NCI-H2196 treated with DMSO at 0.1 percent for 48 hours (cell line): Measurements from ENCODE around the gene CHST11.

ENCODE experiments used
- DNase-seq: peaks from one replicate; lab custom pipeline; 2025; ENCODE audit not compliant: unreplicated experiment; lab: John Stamatoyannopoulos, UW

CHST11 gene

DNA sequence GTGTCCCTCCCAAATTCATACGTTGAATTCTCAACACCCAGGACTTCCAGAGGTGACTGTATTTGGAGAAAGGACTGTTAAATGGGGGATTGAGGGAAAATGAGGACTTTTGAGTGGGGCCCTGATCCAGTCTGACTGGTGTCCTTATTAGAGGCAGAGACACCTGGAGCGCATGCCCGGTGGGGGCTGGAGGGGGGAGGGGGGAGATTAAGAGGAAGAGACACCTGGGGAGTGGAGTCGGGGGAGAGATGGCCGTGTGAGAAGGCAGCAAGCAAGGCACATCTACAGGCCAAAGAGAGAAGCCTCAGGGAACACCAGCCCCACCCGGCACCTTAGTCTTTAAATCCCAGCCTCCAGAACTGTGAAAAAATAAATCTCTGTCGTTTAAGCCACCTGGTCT lies 291.6 kb downstream of the CHST11 start:
- no peak for DNase-seq

DNA sequence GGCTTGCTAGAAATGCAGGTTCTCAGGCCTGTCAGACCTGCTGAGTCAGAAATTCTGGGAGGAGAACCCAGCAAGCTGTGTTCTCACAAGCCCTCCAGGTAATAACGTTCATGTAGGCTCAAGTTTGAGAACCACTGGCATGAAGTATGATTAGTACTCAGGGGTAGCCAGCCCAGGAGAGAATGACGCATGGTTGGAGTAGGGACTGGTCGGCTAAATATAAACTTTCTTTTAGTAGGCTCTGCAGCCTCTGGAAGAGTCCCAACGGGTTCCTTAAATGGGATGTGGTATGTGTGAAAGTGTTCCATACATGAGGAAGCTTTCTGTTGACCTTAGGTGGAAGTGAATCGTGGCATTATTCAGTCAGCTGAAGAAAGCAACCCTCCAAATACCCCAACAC lies 292.0 kb downstream of the CHST11 start:
- no peak for DNase-seq

- no peak for DNase-seq
Observed at GRCh38 chr12:104749545-104749944, 292.8 kb downstream of the CHST11 start.

- no peak for DNase-seq
Observed at GRCh38 chr12:104750061-104750460, 293.3 kb downstream of the CHST11 start.

- DNase-seq: no peak
Observed at GRCh38 chr12:104751120-104751519, 294.4 kb downstream of the CHST11 start.

GRCh38 chr12:104751594-104751993 lies 294.8 kb downstream of the CHST11 start:
- DNase-seq: no peak

GRCh38 chr12:104752016-104752415 lies 295.3 kb downstream of the CHST11 start:
- no peak for DNase-seq

DNA sequence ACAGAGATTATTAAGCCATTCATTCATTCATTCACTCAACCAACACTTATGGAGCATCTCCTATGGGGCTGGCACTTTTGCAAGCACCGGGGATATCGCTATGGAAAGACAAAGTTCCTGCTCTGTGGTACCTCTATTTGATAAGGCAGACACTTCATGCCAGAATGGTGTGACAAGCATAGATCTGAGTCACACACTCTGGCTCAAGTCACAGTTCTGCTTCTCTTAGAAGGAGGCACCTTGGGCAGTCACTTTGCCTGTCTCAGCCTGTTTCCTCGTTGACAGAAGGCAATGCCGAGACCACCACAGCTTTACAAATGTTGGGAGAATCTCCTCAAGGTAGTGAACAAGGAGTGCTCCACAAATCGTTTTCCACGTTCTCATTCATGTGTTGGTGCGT lies 296.1 kb downstream of the CHST11 start:
- DNase-seq: no peak

GRCh38 chr12:104756901-104757300 lies 300.2 kb downstream of the CHST11 start:
- no peak for DNase-seq

DNA sequence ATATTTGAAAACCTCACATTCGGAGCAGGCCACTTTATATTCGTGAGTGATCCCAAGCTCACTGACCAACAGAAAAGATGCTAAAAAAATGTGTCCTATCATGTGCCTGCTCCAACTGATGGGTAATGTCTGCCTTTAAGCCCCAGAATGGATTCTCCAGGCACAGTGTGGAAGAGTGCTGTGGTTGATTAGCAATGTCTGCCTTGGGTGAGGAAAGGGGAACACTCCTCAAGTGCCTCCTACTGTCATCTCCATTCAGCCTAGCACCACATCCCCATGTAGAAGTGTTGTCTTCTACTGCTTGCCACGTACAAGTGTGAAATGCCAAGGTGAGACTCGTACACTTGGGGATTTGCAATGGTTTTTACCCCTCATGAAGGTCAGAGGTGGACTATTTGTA lies 302.0 kb downstream of the CHST11 start:
- DNase-seq: no peak

- DNase-seq: no peak
Observed at GRCh38 chr12:104761091-104761490, 304.3 kb downstream of the CHST11 start.

DNA sequence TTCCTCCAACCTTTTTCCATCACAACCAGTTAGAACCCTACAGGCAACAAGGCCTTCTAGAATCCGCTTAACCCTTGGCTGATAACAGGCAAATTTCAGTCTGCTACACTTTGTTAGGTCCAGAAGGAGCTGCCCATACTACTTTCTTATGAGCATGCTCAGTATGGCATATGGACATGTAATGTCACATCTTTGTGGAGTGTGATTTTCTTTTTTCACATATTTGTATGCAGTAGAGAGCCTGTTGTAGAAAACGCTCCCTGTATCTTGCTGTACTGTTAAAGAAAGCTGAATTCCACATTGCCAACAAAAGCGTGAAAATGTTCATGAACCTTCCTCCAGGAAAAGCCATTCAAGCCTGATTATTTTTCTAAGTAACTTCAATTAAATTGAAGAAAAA lies 304.9 kb downstream of the CHST11 start:
- no peak for DNase-seq

GRCh38 chr12:104763168-104763805 lies 306.5 kb downstream of the CHST11 start:
- no peak for DNase-seq

DNA sequence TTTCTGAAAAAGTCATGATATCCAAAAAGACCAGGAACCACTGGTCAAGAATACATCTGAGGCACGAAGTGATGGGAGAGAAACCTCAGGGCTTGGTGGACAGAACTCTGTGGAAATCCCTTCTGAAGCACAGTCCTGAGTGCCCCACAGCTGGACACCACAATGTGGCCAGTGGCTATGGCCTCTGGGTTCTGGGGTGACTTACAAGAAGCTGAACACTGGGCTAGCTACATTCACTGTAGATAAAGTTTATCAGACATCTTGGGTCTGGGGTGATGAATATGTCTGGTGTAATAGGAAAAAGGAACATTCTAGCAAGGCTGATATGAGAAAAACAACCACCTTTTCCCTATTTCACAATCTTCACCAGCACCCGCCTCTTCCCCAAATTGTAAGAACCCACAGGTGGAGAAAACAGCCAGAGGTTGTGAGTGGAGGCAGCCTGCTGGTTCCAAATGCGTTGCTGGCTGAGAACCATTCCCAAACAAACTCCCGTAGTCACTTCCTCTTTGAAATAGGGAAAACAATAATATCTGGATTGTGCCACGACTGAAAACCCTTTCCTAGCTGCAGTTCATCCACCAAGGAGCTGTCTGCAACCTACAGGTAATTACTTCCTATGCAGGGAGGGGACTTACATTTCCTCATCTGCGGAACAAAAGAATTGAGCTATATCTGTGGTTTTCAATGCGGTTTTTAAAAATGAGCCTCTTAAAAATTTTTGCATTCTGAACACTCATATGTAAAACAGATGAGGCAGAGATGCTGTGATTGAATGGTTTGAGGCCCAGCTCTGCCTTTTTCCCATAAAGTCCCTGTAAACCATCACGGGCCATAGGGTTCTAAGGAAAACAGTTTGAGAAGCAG lies 307.7 kb downstream of the CHST11 start:
- no peak for DNase-seq

- no peak for DNase-seq
Observed at GRCh38 chr12:104767261-104767660, 310.5 kb downstream of the CHST11 start.

- no peak for DNase-seq
Observed at GRCh38 chr12:104768033-104768432, 311.3 kb downstream of the CHST11 start.

GRCh38 chr12:104769144-104769561 lies 312.4 kb downstream of the CHST11 start:
- no peak for DNase-seq

DNA sequence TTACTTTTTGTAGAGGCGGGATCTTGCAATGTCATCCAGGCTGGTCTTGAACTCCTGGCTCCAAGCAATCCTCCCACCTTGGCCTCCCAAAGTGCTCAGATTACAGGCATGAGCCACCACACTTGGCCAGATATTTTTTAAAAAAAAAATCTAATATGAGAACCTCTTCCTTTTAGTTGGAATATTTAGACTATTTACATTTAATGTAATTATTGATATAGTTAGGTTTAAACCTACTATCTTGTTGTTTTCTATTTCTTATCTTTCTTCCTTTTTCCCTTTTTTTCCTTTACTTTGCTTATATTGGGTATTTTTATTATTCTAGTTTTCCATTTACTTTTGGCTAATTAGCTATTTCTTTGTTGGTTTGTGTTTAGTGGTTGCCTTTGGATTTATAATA lies 315.6 kb downstream of the CHST11 start:
- DNase-seq: no peak

DNA sequence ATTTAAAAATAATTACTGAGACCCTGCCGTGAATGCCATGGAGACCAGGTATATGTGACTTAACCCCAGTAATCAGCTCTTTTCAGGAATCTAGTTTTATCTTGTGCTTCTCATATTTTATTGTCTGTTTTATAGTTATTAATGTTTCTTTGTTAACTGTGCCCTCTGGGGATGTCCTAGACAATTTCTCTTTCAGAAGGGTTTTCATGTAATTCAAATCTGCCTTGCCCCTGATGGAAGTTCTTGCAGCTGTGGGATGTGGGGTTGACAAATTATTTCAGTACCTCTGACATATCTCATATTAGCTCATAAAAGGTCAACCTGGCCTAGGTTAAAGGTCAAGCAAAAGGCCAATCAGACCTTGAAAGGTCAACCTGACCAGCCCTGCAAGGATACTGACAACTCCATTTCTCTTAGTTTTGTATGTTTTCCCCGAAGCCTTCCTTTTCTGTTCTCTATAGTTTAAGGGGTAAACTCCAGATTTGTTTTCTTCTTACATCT lies 319.0 kb downstream of the CHST11 start:
- no peak for DNase-seq

DNA sequence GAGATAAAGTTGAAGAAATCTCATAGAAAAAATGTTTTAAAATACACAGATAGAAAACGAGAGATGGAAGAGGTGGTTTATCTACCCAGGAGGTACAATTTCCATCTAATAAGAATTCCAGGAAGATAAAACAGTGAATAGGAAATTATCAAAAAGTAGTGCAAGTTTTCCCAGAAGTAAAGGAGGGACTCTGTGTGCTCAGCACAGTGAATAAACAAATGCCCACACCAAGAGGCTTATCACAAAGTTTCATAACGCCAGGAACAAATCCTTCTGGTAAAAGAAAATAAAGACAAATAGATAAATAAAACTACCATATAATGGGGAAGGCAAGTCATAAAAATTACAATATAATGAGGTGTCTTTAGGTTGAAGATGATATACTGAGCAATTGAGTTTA lies 322.4 kb downstream of the CHST11 start:
- DNase-seq: no peak

DNA sequence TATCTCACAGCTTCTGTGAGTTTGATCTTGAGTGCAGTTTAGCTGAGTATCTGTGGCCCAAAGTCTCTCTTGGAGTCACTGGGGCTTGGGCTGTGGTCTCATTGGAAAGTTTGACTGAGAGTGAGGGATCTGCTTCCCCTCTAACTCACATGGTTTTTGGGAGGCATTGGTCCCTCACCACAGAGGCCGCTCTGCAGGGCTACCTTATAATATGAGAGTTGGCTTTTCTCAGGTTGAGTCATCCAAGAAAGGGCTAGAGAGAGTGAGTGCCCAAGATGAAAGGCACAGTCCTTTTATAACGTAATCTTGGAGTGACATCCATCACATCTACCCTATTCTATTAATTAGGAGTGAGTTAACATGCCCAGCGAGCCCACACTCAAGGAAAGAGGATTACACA lies 325.5 kb downstream of the CHST11 start:
- DNase-seq: no peak

DNA sequence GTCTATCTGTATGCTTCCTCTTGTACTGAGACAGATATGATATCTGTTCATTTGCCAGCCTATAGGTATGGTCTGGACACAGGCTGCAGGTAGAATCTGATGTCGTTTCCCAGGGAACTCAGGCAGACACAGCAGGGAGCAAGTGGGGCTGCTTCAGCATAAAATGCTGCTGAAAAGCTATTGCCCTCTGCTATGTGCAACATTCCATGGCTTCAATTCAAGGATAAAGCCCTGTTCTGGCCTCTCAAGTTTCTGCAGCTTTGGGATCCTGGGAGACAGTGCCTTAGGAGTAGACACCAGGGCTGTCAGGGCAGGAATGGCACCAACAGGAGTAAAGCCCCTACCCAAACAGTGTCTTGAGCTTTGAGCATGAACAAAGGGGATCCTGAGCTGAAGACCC lies 327.8 kb downstream of the CHST11 start:
- DNase-seq: no peak
